IMR-90 (cell line): ENCODE measurements around the gene APAF1. TPM values are rescaled to one million over a fixed set of nuclear protein-coding genes. Genes with fewer than 3 reads are reported as not detected.

ENCODE experiments used
- ATAC-seq: fragments of 200-7000 bp; cut with Tn5 transposase; 2 replicates; pipeline ENCODE4 v1.9.1; 2020; ENCODE audit warnings: low read depth, mild to moderate bottlenecking, moderate library complexity
- BruUV-seq: library from RNA; stranded (reverse); fragments of 400-500 nt; replicated peaks from 2 replicates; lab custom pipeline; 2021; lab: Mats Ljungman, UMichigan
- CTCF ChIA-PET: fragments of 300-600 bp; formaldehyde crosslinking; extraction: SDS; loops from one replicate; lab custom pipeline; 2021; ENCODE audit warnings: antibody characterized with exemption; lab: Yijun Ruan, JAX
- POLR2A ChIA-PET: fragments of 300-600 bp; sonication (Branson Sonifier 250); formaldehyde crosslinking; loops from one replicate; lab custom pipeline; 2022; ENCODE audit warnings: antibody characterized with exemption; ENCODE audit not compliant: unreplicated experiment; lab: Charles Lee
- DNase-seq: peaks from one replicate; pipeline ENCODE4 v3.0.0; 2013
- H2AFZ ChIP-seq: replicated peaks from 2 replicates; pipeline ENCODE3; 2013; ENCODE audit warnings: low read length, mild to moderate bottlenecking; ENCODE audit not compliant: poor library complexity
- H2AK5ac ChIP-seq: 2 replicates; pipeline ENCODE4 v1.6.1; 2013; ENCODE audit warnings: low read depth, low read length, inconsistent platforms
- H2AK9ac ChIP-seq: replicated peaks from 2 replicates; pipeline ENCODE3; 2013; ENCODE audit warnings: mild to moderate bottlenecking, low read depth, low read length, moderate library complexity; ENCODE audit not compliant: poor library complexity
- H2BK120ac ChIP-seq: 2 replicates; pipeline ENCODE4 v1.6.1; 2013; ENCODE audit warnings: low read depth, low read length, inconsistent platforms
- H2BK15ac ChIP-seq: 3 replicates; pipeline ENCODE4 v1.6.1; 2013; ENCODE audit warnings: low read depth, low read length, inconsistent platforms
- H2BK20ac ChIP-seq: 2 replicates; pipeline ENCODE4 v1.6.1; 2013; ENCODE audit warnings: low read depth, mild to moderate bottlenecking, inconsistent platforms, low read length, moderate library complexity
- H2BK5ac ChIP-seq: 2 replicates; pipeline ENCODE4 v1.6.1; 2013; ENCODE audit warnings: mild to moderate bottlenecking, low read depth, low read length, inconsistent platforms; ENCODE audit not compliant: poor library complexity, severe bottlenecking
- H3K14ac ChIP-seq: replicated peaks from 2 replicates; pipeline ENCODE4 v1.6.1; 2013; ENCODE audit warnings: low read depth, low read length, inconsistent platforms
- H3K18ac ChIP-seq: 2 replicates; pipeline ENCODE4 v1.6.1; 2013; ENCODE audit warnings: low read depth, low read length, control low read depth
- H3K23ac ChIP-seq: 2 replicates; pipeline ENCODE4 v1.6.1; 2013; ENCODE audit warnings: low read depth, low read length, inconsistent platforms
- H3K27ac ChIP-seq: 2 replicates; pipeline ENCODE4 v1.5.1; 2013; ENCODE audit warnings: mild to moderate bottlenecking, control low read depth, low read length; ENCODE audit not compliant: insufficient read depth
- H3K27me3 ChIP-seq: 2 replicates; pipeline ENCODE4 v1.6.1; 2013; ENCODE audit warnings: low read length; ENCODE audit not compliant: control insufficient read depth, insufficient read depth
- H3K36me3 ChIP-seq: 2 replicates; pipeline ENCODE4 v1.6.1; 2013; ENCODE audit warnings: low read length, mixed read lengths; ENCODE audit not compliant: control insufficient read depth, insufficient read depth
- H3K4ac ChIP-seq: 2 replicates; pipeline ENCODE4 v1.6.1; 2013; ENCODE audit warnings: low read depth, low read length, inconsistent platforms
- H3K4me1 ChIP-seq: 2 replicates; pipeline ENCODE4 v1.6.1; 2013; ENCODE audit warnings: low read length, mixed read lengths; ENCODE audit not compliant: control insufficient read depth, insufficient read depth
- H3K4me2 ChIP-seq: 2 replicates; pipeline ENCODE4 v1.6.1; 2013; ENCODE audit warnings: low read depth, mild to moderate bottlenecking, control low read depth, low read length, moderate library complexity
- H3K4me3 ChIP-seq: 2 replicates; pipeline ENCODE4 v1.5.1; 2013; ENCODE audit warnings: low read depth, mild to moderate bottlenecking, control low read depth, low read length, moderate library complexity; ENCODE audit not compliant: insufficient read depth
- H3K56ac ChIP-seq: 2 replicates; pipeline ENCODE4 v1.6.1; 2013; ENCODE audit warnings: low read length, inconsistent platforms; ENCODE audit not compliant: insufficient read depth; ENCODE audit errors: extremely low read depth
- H3K79me1 ChIP-seq, 2 experiments: 2 replicates each; pipeline ENCODE4 v1.6.1; 2013; ENCODE audit warnings: low read length in 2 of 2, inconsistent platforms in 1 of 2, low read depth in 1 of 2
- H3K9ac ChIP-seq: 2 replicates; pipeline ENCODE4 v1.6.1; 2013; ENCODE audit warnings: low read depth, low read length, control low read depth
- H3K9me1 ChIP-seq: 2 replicates; pipeline ENCODE4 v1.6.1; 2013; ENCODE audit warnings: low read length, inconsistent platforms; ENCODE audit not compliant: insufficient read depth
- H3K9me3 ChIP-seq: 2 replicates; pipeline ENCODE4 v1.6.1; 2013; ENCODE audit warnings: low read length; ENCODE audit not compliant: control insufficient read depth, insufficient read depth
- H4K20me1 ChIP-seq: 2 replicates; pipeline ENCODE4 v1.6.1; 2013; ENCODE audit warnings: low read length, inconsistent platforms; ENCODE audit not compliant: insufficient read depth
- H4K5ac ChIP-seq: 2 replicates; pipeline ENCODE4 v1.6.1; 2013; ENCODE audit warnings: mild to moderate bottlenecking, low read depth, low read length, control low read depth
- H4K8ac ChIP-seq, 2 experiments: 2 replicates each; pipeline ENCODE4 v1.6.1; 2013; ENCODE audit warnings: low read depth in 2 of 2, low read length in 2 of 2, control low read depth in 1 of 2, inconsistent platforms in 1 of 2
- H4K91ac ChIP-seq: 2 replicates; pipeline ENCODE4 v1.6.1; 2013; ENCODE audit warnings: low read depth, low read length, inconsistent platforms; ENCODE audit not compliant: insufficient read depth
- ELK1 ChIP-seq: fragments of 150-350 bp; IDR thresholded peaks from 2 replicates; pipeline ENCODE4 v1.6.1; 2016; ENCODE audit warnings: low read depth, mild to moderate bottlenecking, low read length, moderate library complexity, borderline replicate concordance
- FOS ChIP-seq: fragments of 150-350 bp; IDR thresholded peaks from 2 replicates; pipeline ENCODE4 v1.6.1; 2016; ENCODE audit warnings: low read depth, low read length
- MAFK ChIP-seq: IDR thresholded peaks from 2 replicates; pipeline ENCODE4 v1.6.1; 2012; ENCODE audit warnings: low read depth, low read length, improper control_type of control experiment
- MAZ ChIP-seq: IDR thresholded peaks from 2 replicates; pipeline ENCODE4 v1.6.1; 2012; ENCODE audit warnings: low read depth, mild to moderate bottlenecking, low read length, improper control_type of control experiment, moderate library complexity, borderline replicate concordance
- WGBS, 2 experiments: methylation state at CpG; one replicate each; pipeline versions ENCODE4 v1.1.5 to v1.1.7; 2013; ENCODE audit warnings: missing lambda C conversion rate in 2 of 2; ENCODE audit not compliant: insufficient read length in 1 of 2; ENCODE audit errors: extremely low coverage in 2 of 2; 5-methylcytosine and 5-hydroxymethylcytosine counted together
- dilution Hi-C: fragments of 300-500 bp; cut with HindIII; formaldehyde crosslinking; loops from one replicate; pipeline ENCODE4 v1.14.3; 2018; ENCODE audit warnings: low sequenced_read_pairs; ENCODE audit not compliant: unreplicated experiment
- in situ Hi-C: fragments of 300-500 bp; cut with MboI; formaldehyde crosslinking; loops from 3 replicates; pipeline ENCODE4 v1.14.3; 2019; ENCODE audit warnings: low sequenced_read_pairs, inconsistent platforms, mixed read lengths
- intact Hi-C: fragments of 100-400 bp; cut with micrococcal nuclease; formaldehyde crosslinking; loops from 2 replicates; pipeline ENCODE4 v1.10.0; 2022
- polyA plus RNA-seq, 3 experiments: library from polyadenylated mRNA; depleted of rRNA; stranded (reverse); fragments of >200 nt; gene quantifications; 2 replicates each; pipeline ENCODE4 v1.2.3, GENCODE V29; 2012; ENCODE audit warnings: low replicate concordance in 1 of 3
- total RNA-seq: library from RNA; depleted of rRNA; stranded (reverse); fragments of >200 nt; gene quantifications from 2 replicates; pipeline ENCODE4 v1.2.3, GENCODE V29; 2012

APAF1 gene
- total and polyA plus RNA-seq, 2 of the 4 experiments (the other 2 are of a cell fraction): 10.9 to 32.8 TPM

- dilution Hi-C loops (no loop called here), in situ Hi-C loops (no loop called here), intact Hi-C loops (no loop called here)
- no peak overlapping the region for H3K14ac ChIP-seq
- peak overlapping the region; percentile 78; the same call in 1 of the 2 replicates for H4K91ac ChIP-seq
- no peak overlapping the region for H2BK15ac ChIP-seq
- no peak overlapping the region for H3K9ac ChIP-seq
- WGBS, 2 experiments: no CpG with 5 or more reads among the region's 5 CpGs
- BruUV-seq: no TSS peak
- H3K27me3 ChIP-seq: no peaks in the 10 kb centered on the region; the same call in 1 of the 2 replicates
- H3K36me3 ChIP-seq: no peaks in the 10 kb centered on the region
- DNase-seq (peak; percentile 69), ATAC-seq (peak; percentile 59)
- H2BK20ac ChIP-seq: peak overlapping the region; percentile 77; the same call in 1 of the 2 replicates
- H2BK5ac ChIP-seq: peak overlapping the region; percentile 7
- peak overlapping the region in 1 of 2 experiments; percentile 78; a peak in 1 of 4 replicates for H4K8ac ChIP-seq
- TF ChIP-seq FOS (0 out of 2 replicates have a peak, but pooled peaks have one; percentile 26), ELK1 (no peak), MAFK (0 out of 2 replicates have a peak, but pooled peaks have one; percentile 18), MAZ (no peak)
- no peak overlapping the region for H2AK5ac ChIP-seq
- no peaks in the 10 kb centered on the region for H3K9me3 ChIP-seq
- H3K9me1 ChIP-seq: peaks cover 8% of the 10 kb centered on the region; the same call in 1 of the 2 replicates
- no peaks in the 10 kb centered on the region for H4K20me1 ChIP-seq
- no peak overlapping the region for H3K4me2 ChIP-seq
- H3K79me1 ChIP-seq: no peaks in the 10 kb centered on the region
- no peak overlapping the region for H4K5ac ChIP-seq
- ChIA-PET POLR2A (no interaction called here), CTCF (interaction anchor here (0.6 to 1.2 kb wide), 2 partner anchors 11 to 88 kb away, joined by 3 to 4 read pairs; no protein-coding TSS in a partner anchor)
- no peak overlapping the region; the same call in 1 of the 2 replicates for H3K56ac ChIP-seq
- H3K4me1 ChIP-seq: peaks cover 2% of the 10 kb centered on the region
- H3K4me3 ChIP-seq: no peak overlapping the region
- H2AFZ ChIP-seq: peak overlapping the region; percentile 9
- peak overlapping the region; percentile 42; the same call in 1 of the 2 replicates for H2BK120ac ChIP-seq
- H3K4ac ChIP-seq: peak overlapping the region; percentile 94; the same call in 1 of the 2 replicates
- no peak overlapping the region for H3K23ac ChIP-seq
- no peak overlapping the region for H3K18ac ChIP-seq
- H3K27ac ChIP-seq: no peak overlapping the region
- no peak overlapping the region for H2AK9ac ChIP-seq
These were observed 107.6 kb downstream of the APAF1 start for GRCh38 chr12:98752726-98753125.
